ENCODE data around the gene F3.

DNA sequence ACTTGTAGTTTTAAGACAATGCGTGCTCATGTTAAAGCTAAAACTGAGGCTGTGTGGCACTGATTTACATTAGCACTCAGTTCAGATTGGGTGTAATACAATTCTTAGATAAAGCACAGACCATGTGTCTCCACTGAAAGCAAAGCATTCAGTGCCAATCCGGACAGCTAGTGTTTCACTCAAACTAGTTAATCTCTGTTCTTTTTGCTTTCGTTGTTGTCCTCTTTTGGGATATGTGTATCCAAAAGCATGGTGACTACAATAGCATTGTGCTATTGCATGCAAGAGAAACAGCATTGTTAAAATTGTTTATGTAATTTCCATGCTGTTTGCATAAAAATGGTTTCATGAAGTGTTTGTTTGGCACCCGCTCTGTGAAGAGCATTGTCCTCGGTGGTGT lies 54.6 kb downstream of the F3 start:
- TF ChIP-seq EZH2phosphoT487 (IDR thresholded peaks at IDR 0.05; ENCODE audit: low read depth, severe bottlenecking, unreplicated experiment) (no peak), EZH2 (IDR thresholded peaks at IDR 0.05; ENCODE audit: borderline replicate concordance) (no peak)
- TF ChIP-seq, protein P1, sequence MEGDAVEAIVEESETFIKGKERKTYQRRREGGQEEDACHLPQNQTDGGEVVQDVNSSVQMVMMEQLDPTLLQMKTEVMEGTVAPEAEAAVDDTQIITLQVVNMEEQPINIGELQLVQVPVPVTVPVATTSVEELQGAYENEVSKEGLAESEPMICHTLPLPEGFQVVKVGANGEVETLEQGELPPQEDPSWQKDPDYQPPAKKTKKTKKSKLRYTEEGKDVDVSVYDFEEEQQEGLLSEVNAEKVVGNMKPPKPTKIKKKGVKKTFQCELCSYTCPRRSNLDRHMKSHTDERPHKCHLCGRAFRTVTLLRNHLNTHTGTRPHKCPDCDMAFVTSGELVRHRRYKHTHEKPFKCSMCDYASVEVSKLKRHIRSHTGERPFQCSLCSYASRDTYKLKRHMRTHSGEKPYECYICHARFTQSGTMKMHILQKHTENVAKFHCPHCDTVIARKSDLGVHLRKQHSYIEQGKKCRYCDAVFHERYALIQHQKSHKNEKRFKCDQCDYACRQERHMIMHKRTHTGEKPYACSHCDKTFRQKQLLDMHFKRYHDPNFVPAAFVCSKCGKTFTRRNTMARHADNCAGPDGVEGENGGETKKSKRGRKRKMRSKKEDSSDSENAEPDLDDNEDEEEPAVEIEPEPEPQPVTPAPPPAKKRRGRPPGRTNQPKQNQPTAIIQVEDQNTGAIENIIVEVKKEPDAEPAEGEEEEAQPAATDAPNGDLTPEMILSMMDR (IDR thresholded peaks at IDR 0.05; ENCODE audit: poor library complexity) = no peak
